IMR-90 (cell line): ENCODE results near the gene NR4A2. TPM values are rescaled to one million over a fixed set of nuclear protein-coding genes. Genes with fewer than 3 reads are reported as not detected.
A peak's percentile ranks its signal among the peaks of the same experiment; 100 is the strongest.

Experiments used
- ATAC-seq: fragments of 200-7000 bp; cut with Tn5 transposase; 2 replicates; pipeline ENCODE4 v1.9.1; 2020; ENCODE audit warnings: low read depth, mild to moderate bottlenecking, moderate library complexity
- BruUV-seq: library from RNA; stranded (reverse); fragments of 400-500 nt; replicated peaks from 2 replicates; lab custom pipeline; 2021; lab: Mats Ljungman, UMichigan
- CTCF ChIA-PET: fragments of 300-600 bp; formaldehyde crosslinking; extraction: SDS; loops from one replicate; lab custom pipeline; 2021; ENCODE audit warnings: antibody characterized with exemption; lab: Yijun Ruan, JAX
- POLR2A ChIA-PET: fragments of 300-600 bp; sonication (Branson Sonifier 250); formaldehyde crosslinking; loops from one replicate; lab custom pipeline; 2022; ENCODE audit warnings: antibody characterized with exemption; ENCODE audit not compliant: unreplicated experiment; lab: Charles Lee
- DNase-seq: peaks from one replicate; pipeline ENCODE4 v3.0.0; 2013
- H2AFZ ChIP-seq: replicated peaks from 2 replicates; pipeline ENCODE3; 2013; ENCODE audit warnings: low read length, mild to moderate bottlenecking; ENCODE audit not compliant: poor library complexity
- H2AK5ac ChIP-seq: 2 replicates; pipeline ENCODE4 v1.6.1; 2013; ENCODE audit warnings: low read depth, low read length, inconsistent platforms
- H2AK9ac ChIP-seq: replicated peaks from 2 replicates; pipeline ENCODE3; 2013; ENCODE audit warnings: mild to moderate bottlenecking, low read depth, low read length, moderate library complexity; ENCODE audit not compliant: poor library complexity
- H2BK120ac ChIP-seq: 2 replicates; pipeline ENCODE4 v1.6.1; 2013; ENCODE audit warnings: low read depth, low read length, inconsistent platforms
- H2BK15ac ChIP-seq: 3 replicates; pipeline ENCODE4 v1.6.1; 2013; ENCODE audit warnings: low read depth, low read length, inconsistent platforms
- H2BK20ac ChIP-seq: 2 replicates; pipeline ENCODE4 v1.6.1; 2013; ENCODE audit warnings: low read depth, mild to moderate bottlenecking, inconsistent platforms, low read length, moderate library complexity
- H2BK5ac ChIP-seq: 2 replicates; pipeline ENCODE4 v1.6.1; 2013; ENCODE audit warnings: mild to moderate bottlenecking, low read depth, low read length, inconsistent platforms; ENCODE audit not compliant: poor library complexity, severe bottlenecking
- H3K14ac ChIP-seq: replicated peaks from 2 replicates; pipeline ENCODE4 v1.6.1; 2013; ENCODE audit warnings: low read depth, low read length, inconsistent platforms
- H3K18ac ChIP-seq: 2 replicates; pipeline ENCODE4 v1.6.1; 2013; ENCODE audit warnings: low read depth, low read length, control low read depth
- H3K23ac ChIP-seq: 2 replicates; pipeline ENCODE4 v1.6.1; 2013; ENCODE audit warnings: low read depth, low read length, inconsistent platforms
- H3K27ac ChIP-seq: 2 replicates; pipeline ENCODE4 v1.5.1; 2013; ENCODE audit warnings: mild to moderate bottlenecking, control low read depth, low read length; ENCODE audit not compliant: insufficient read depth
- H3K27me3 ChIP-seq: 2 replicates; pipeline ENCODE4 v1.6.1; 2013; ENCODE audit warnings: low read length; ENCODE audit not compliant: control insufficient read depth, insufficient read depth
- H3K36me3 ChIP-seq: 2 replicates; pipeline ENCODE4 v1.6.1; 2013; ENCODE audit warnings: low read length, mixed read lengths; ENCODE audit not compliant: control insufficient read depth, insufficient read depth
- H3K4ac ChIP-seq: 2 replicates; pipeline ENCODE4 v1.6.1; 2013; ENCODE audit warnings: low read depth, low read length, inconsistent platforms
- H3K4me1 ChIP-seq: 2 replicates; pipeline ENCODE4 v1.6.1; 2013; ENCODE audit warnings: low read length, mixed read lengths; ENCODE audit not compliant: control insufficient read depth, insufficient read depth
- H3K4me2 ChIP-seq: 2 replicates; pipeline ENCODE4 v1.6.1; 2013; ENCODE audit warnings: low read depth, mild to moderate bottlenecking, control low read depth, low read length, moderate library complexity
- H3K4me3 ChIP-seq: 2 replicates; pipeline ENCODE4 v1.5.1; 2013; ENCODE audit warnings: low read depth, mild to moderate bottlenecking, control low read depth, low read length, moderate library complexity; ENCODE audit not compliant: insufficient read depth
- H3K56ac ChIP-seq: 2 replicates; pipeline ENCODE4 v1.6.1; 2013; ENCODE audit warnings: low read length, inconsistent platforms; ENCODE audit not compliant: insufficient read depth; ENCODE audit errors: extremely low read depth
- H3K79me1 ChIP-seq, 2 experiments: 2 replicates each; pipeline ENCODE4 v1.6.1; 2013; ENCODE audit warnings: low read length in 2 of 2, inconsistent platforms in 1 of 2, low read depth in 1 of 2
- H3K9ac ChIP-seq: 2 replicates; pipeline ENCODE4 v1.6.1; 2013; ENCODE audit warnings: low read depth, low read length, control low read depth
- H3K9me1 ChIP-seq: 2 replicates; pipeline ENCODE4 v1.6.1; 2013; ENCODE audit warnings: low read length, inconsistent platforms; ENCODE audit not compliant: insufficient read depth
- H3K9me3 ChIP-seq: 2 replicates; pipeline ENCODE4 v1.6.1; 2013; ENCODE audit warnings: low read length; ENCODE audit not compliant: control insufficient read depth, insufficient read depth
- H4K20me1 ChIP-seq: 2 replicates; pipeline ENCODE4 v1.6.1; 2013; ENCODE audit warnings: low read length, inconsistent platforms; ENCODE audit not compliant: insufficient read depth
- H4K5ac ChIP-seq: 2 replicates; pipeline ENCODE4 v1.6.1; 2013; ENCODE audit warnings: mild to moderate bottlenecking, low read depth, low read length, control low read depth
- H4K8ac ChIP-seq, 2 experiments: 2 replicates each; pipeline ENCODE4 v1.6.1; 2013; ENCODE audit warnings: low read depth in 2 of 2, low read length in 2 of 2, control low read depth in 1 of 2, inconsistent platforms in 1 of 2
- H4K91ac ChIP-seq: 2 replicates; pipeline ENCODE4 v1.6.1; 2013; ENCODE audit warnings: low read depth, low read length, inconsistent platforms; ENCODE audit not compliant: insufficient read depth
- CEBPB ChIP-seq: IDR thresholded peaks from 2 replicates; pipeline ENCODE4 v1.6.1; 2012; ENCODE audit warnings: low read depth, low read length, improper control_type of control experiment
- FOS ChIP-seq: fragments of 150-350 bp; IDR thresholded peaks from 2 replicates; pipeline ENCODE4 v1.6.1; 2016; ENCODE audit warnings: low read depth, low read length
- MAFK ChIP-seq: IDR thresholded peaks from 2 replicates; pipeline ENCODE4 v1.6.1; 2012; ENCODE audit warnings: low read depth, low read length, improper control_type of control experiment
- MAZ ChIP-seq: IDR thresholded peaks from 2 replicates; pipeline ENCODE4 v1.6.1; 2012; ENCODE audit warnings: low read depth, mild to moderate bottlenecking, low read length, improper control_type of control experiment, moderate library complexity, borderline replicate concordance
- NFE2L2 ChIP-seq: fragments of 150-350 bp; IDR thresholded peaks from 2 replicates; pipeline ENCODE4 v1.6.1; 2016; ENCODE audit warnings: low read depth, mild to moderate bottlenecking, low read length
- RAD21 ChIP-seq: IDR thresholded peaks from 2 replicates; pipeline ENCODE4 v1.6.1; 2012; ENCODE audit warnings: low read length, improper control_type of control experiment
- RFX5 ChIP-seq: IDR thresholded peaks from 2 replicates; pipeline ENCODE4 v1.8.0; 2012; ENCODE audit warnings: low read depth, mild to moderate bottlenecking, low read length, moderate library complexity
- SMC3 ChIP-seq: fragments of 150-350 bp; IDR thresholded peaks from 2 replicates; pipeline ENCODE4 v1.6.1; 2016; ENCODE audit warnings: low read depth, mild to moderate bottlenecking, antibody characterized with exemption, low read length, moderate library complexity
- WGBS, 2 experiments: methylation state at CpG; one replicate each; pipeline versions ENCODE4 v1.1.5 to v1.1.7; 2013; ENCODE audit warnings: missing lambda C conversion rate in 2 of 2; ENCODE audit not compliant: insufficient read length in 1 of 2; ENCODE audit errors: extremely low coverage in 2 of 2; 5-methylcytosine and 5-hydroxymethylcytosine counted together
- dilution Hi-C: fragments of 300-500 bp; cut with HindIII; formaldehyde crosslinking; loops from one replicate; pipeline ENCODE4 v1.14.3; 2018; ENCODE audit warnings: low sequenced_read_pairs; ENCODE audit not compliant: unreplicated experiment
- in situ Hi-C: fragments of 300-500 bp; cut with MboI; formaldehyde crosslinking; loops from 3 replicates; pipeline ENCODE4 v1.14.3; 2019; ENCODE audit warnings: low sequenced_read_pairs, inconsistent platforms, mixed read lengths
- intact Hi-C: fragments of 100-400 bp; cut with micrococcal nuclease; formaldehyde crosslinking; loops from 2 replicates; pipeline ENCODE4 v1.10.0; 2022
- polyA plus RNA-seq, 3 experiments: library from polyadenylated mRNA; depleted of rRNA; stranded (reverse); fragments of >200 nt; gene quantifications; 2 replicates each; pipeline ENCODE4 v1.2.3, GENCODE V29; 2012; ENCODE audit warnings: low replicate concordance in 1 of 3
- total RNA-seq: library from RNA; depleted of rRNA; stranded (reverse); fragments of >200 nt; gene quantifications from 2 replicates; pipeline ENCODE4 v1.2.3, GENCODE V29; 2012

The NR4A2 gene
- total and polyA plus RNA-seq, 2 of the 4 experiments (the other 2 are of a cell fraction): 0.72 to 2.3 TPM

DNA sequence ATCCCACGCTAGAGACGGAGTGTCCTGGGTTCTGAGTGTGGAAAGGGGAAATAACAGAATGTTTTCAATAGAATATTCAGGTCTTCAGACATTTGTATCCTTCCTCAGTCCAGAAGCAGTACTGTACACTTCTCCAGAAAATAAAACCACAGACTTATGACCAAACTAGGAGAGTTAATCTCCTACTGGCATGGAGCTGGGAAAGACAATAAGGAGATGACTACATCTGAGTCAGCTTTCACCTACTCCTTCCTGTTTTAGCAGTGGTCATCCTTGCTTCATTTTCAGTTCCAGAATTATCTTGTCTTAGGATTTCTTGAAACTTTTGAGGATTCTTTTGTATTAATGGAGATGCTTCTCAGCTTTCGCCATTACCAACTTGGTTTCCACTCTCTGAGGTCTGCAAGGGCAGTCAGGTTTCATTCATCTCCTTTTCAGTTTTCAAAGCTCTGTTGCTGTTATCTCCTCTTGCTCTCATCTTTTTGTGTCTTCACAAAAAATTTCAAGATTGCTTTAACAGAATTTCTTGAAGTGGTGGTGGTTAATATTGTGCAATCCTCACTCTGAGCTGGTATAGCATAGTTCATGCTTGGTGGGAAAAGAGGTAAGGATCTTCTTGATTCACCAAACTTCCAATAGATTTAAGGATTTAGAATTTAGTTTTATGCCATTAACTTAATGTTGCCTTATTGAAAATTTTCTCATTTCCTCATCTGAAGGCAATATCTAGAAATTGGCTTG, 23.7 kb upstream of the NR4A2 start:
- in situ Hi-C loops (no loop called here), dilution Hi-C loops (no loop called here), intact Hi-C loops (no loop called here)
- H3K27ac ChIP-seq: no peak overlapping the region
- no CpG with 5 or more reads among the region's 3 CpGs for WGBS, 2 experiments
- no peak overlapping the region for H4K5ac ChIP-seq
- no peak overlapping the region for H3K23ac ChIP-seq
- no peak overlapping the region for H2BK120ac ChIP-seq
- no peak overlapping the region for H3K4ac ChIP-seq
- POLR2A ChIA-PET: no interaction called here
- H3K4me1 ChIP-seq: peaks cover 4% of the 10 kb centered on the region; the same call in 1 of the 2 replicates
- H3K18ac ChIP-seq: peak overlapping the region; percentile 76; the same call in 1 of the 2 replicates
- no peak overlapping the region for H3K56ac ChIP-seq
- no peak for TF ChIP-seq NFE2L2
- no peak for TF ChIP-seq RFX5
- TF ChIP-seq RAD21: no peak
- no peak for TF ChIP-seq SMC3
- TF ChIP-seq FOS: peak; percentile 24; the same call in 1 of the 2 replicates
- TF ChIP-seq MAFK: no peak
- TF ChIP-seq MAZ: no peak
- TF ChIP-seq CEBPB: peak; percentile 92
- no peaks in the 10 kb centered on the region for H3K79me1 ChIP-seq
- H4K8ac ChIP-seq: no peak overlapping the region
- ATAC-seq (no peak), DNase-seq (peak; percentile 75)
- no peak overlapping the region for H2BK15ac ChIP-seq
- no peak overlapping the region for H2AK9ac ChIP-seq
- no peaks in the 10 kb centered on the region for H3K9me3 ChIP-seq
- H3K4me3 ChIP-seq: no peak overlapping the region
- H4K20me1 ChIP-seq: no peaks in the 10 kb centered on the region
- H3K9ac ChIP-seq: no peak overlapping the region
- no peaks in the 10 kb centered on the region for H3K9me1 ChIP-seq
- peak overlapping the region; percentile 52; the same call in 1 of the 2 replicates for H3K14ac ChIP-seq
- H2AFZ ChIP-seq: no peak overlapping the region
- H3K4me2 ChIP-seq: peak overlapping the region; percentile 68; the same call in 1 of the 2 replicates
- H4K91ac ChIP-seq: no peak overlapping the region
- H2BK20ac ChIP-seq: no peak overlapping the region
- peak overlapping the region; percentile 5 for H2BK5ac ChIP-seq
- H2AK5ac ChIP-seq: no peak overlapping the region
- no peaks in the 10 kb centered on the region for H3K27me3 ChIP-seq
- no peaks in the 10 kb centered on the region for H3K36me3 ChIP-seq
- CTCF ChIA-PET: no interaction called here
- no TSS peak for BruUV-seq
